GM12878 (cell line): ENCODE data around the gene NFE2L2. TPM values are rescaled to one million over a fixed set of nuclear protein-coding genes. Genes with fewer than 3 reads are reported as not detected.

Source experiments
- ATAC-seq: fragments of 200-7000 bp; cut with Tn5 transposase; 3 replicates; pipeline ENCODE4 v1.9.1; 2020; ENCODE audit warnings: mild to moderate bottlenecking, moderate library complexity
- BruUV-seq: library from RNA; stranded (reverse); fragments of 400-500 nt; replicated peaks from 2 replicates; lab custom pipeline; 2021; lab: Mats Ljungman, UMichigan
- CTCF ChIA-PET: fragments of 300-600 bp; sonication (Branson Sonifier 250); formaldehyde crosslinking; extraction: SDS; loops from one replicate; lab custom pipeline; 2021; ENCODE audit warnings: inconsistent platforms; lab: Yijun Ruan, JAX
- POLR2A ChIA-PET: fragments of 350-600 bp; formaldehyde crosslinking; extraction: SDS; loops from one replicate; lab custom pipeline; 2021; ENCODE audit warnings: inconsistent platforms; lab: Charles Lee
- RAD21 ChIA-PET: fragments of 300-600 bp; sonication (Branson Sonifier 250); formaldehyde crosslinking; loops from one replicate; lab custom pipeline; 2023; ENCODE audit warnings: antibody characterized with exemption; ENCODE audit not compliant: unreplicated experiment; lab: Charles Lee
- SMC1A ChIA-PET: fragments of 300-600 bp; sonication (Branson Sonifier 250); formaldehyde crosslinking; loops from one replicate; lab custom pipeline; 2023; ENCODE audit not compliant: unreplicated experiment, uncharacterized antibody; lab: Charles Lee
- DNase-seq: peaks from one replicate; pipeline ENCODE4 v3.0.0-alpha.2; 2011; ENCODE audit warnings: low read depth, low spot score
- FAIRE-seq: peaks from 3 replicates; lab custom pipeline; 2011; peaks lifted over from hg19 to GRCh38; lab: Jason Lieb, UNC
- H2AFZ ChIP-seq: 2 replicates; pipeline ENCODE4 v1.6.0; 2011; ENCODE audit warnings: low read depth, low read length, control low read depth; ENCODE audit not compliant: control insufficient read depth
- H3K27ac ChIP-seq: 2 replicates; pipeline ENCODE4 v1.5.1; 2011; ENCODE audit warnings: control low read depth; ENCODE audit not compliant: control insufficient read depth, insufficient read depth
- H3K27me3 ChIP-seq, 2 experiments: replicated peaks in 1 of 2; 2 replicates each; pipeline versions ENCODE4 v1.6.0 to v1.6.1; 2011; ENCODE audit warnings: low read length in 1 of 2; ENCODE audit not compliant: control insufficient read depth in 2 of 2, insufficient read depth in 2 of 2
- H3K36me3 ChIP-seq, 2 experiments: 2 replicates each; pipeline ENCODE4 v1.5.1; 2011; ENCODE audit warnings: low read length in 1 of 2; ENCODE audit not compliant: control insufficient read depth in 2 of 2, insufficient read depth in 2 of 2
- H3K4me1 ChIP-seq: 2 replicates; pipeline ENCODE4 v1.6.1; 2011; ENCODE audit warnings: mild to moderate bottlenecking, low read length, moderate library complexity, mixed read lengths; ENCODE audit not compliant: control insufficient read depth, insufficient read depth
- H3K4me2 ChIP-seq: 2 replicates; pipeline ENCODE4 v1.6.0; 2011; ENCODE audit warnings: control low read depth; ENCODE audit not compliant: control insufficient read depth, insufficient read depth
- H3K4me3 ChIP-seq: fragments of 200-600 bp; sonication (generic); 2 replicates; pipeline ENCODE4 v1.5.1; 2016
- H3K79me2 ChIP-seq: 2 replicates; pipeline ENCODE4 v1.6.0; 2011; ENCODE audit warnings: low read length; ENCODE audit not compliant: control insufficient read depth, insufficient read depth
- H3K9ac ChIP-seq: 2 replicates; pipeline ENCODE4 v1.8.0; 2011; ENCODE audit warnings: low read length, control low read depth, mixed read lengths; ENCODE audit not compliant: control insufficient read depth, insufficient read depth
- H3K9me3 ChIP-seq: replicated peaks from 3 replicates; pipeline ENCODE4 v1.5.1; 2011; ENCODE audit warnings: mild to moderate bottlenecking, low read length; ENCODE audit not compliant: control insufficient read depth, insufficient read depth
- H4K20me1 ChIP-seq: 2 replicates; pipeline ENCODE4 v1.6.0; 2011; ENCODE audit not compliant: control insufficient read depth, insufficient read depth
- BACH1 ChIP-seq: fragments of 450-650 bp; IDR thresholded peaks from 2 replicates; pipeline ENCODE4 v1.6.1; 2017; ENCODE audit warnings: mild to moderate bottlenecking, borderline replicate concordance
- CHD2 ChIP-seq: IDR thresholded peaks from 2 replicates; pipeline ENCODE4 v1.6.1; 2011; ENCODE audit warnings: low read depth, low read length, improper control_type of control experiment, borderline replicate concordance
- CTCF ChIP-seq, 3 experiments: IDR thresholded peaks in 2 of 3; conservative IDR thresholded peaks in 1 of 3; 2 replicates each; pipeline ENCODE4 v1.5.1; 2011; ENCODE audit warnings: low read depth in 3 of 3, low read length in 3 of 3, mild to moderate bottlenecking in 3 of 3, control low read depth in 2 of 3, moderate library complexity in 2 of 3, inconsistent platforms in 1 of 3, mixed read lengths in 1 of 3; ENCODE audit not compliant: control insufficient read depth in 2 of 3, insufficient read depth in 1 of 3; ENCODE audit errors: extremely low read depth in 1 of 3
- EP300 ChIP-seq, 2 experiments: fragments of 150-350 bp in 1 of 2; IDR thresholded peaks; 2 replicates each; pipeline ENCODE4 v1.6.1; 2011 to 2012; ENCODE audit warnings: low read depth in 2 of 2, low read length in 2 of 2, borderline replicate concordance in 1 of 2, improper control_type of control experiment in 1 of 2, inconsistent platforms in 1 of 2; ENCODE audit not compliant: control insufficient read depth in 1 of 2
- MYC ChIP-seq: IDR thresholded peaks from 2 replicates; pipeline ENCODE4 v1.6.1; 2011; ENCODE audit warnings: mild to moderate bottlenecking, low read length, moderate library complexity, inconsistent platforms; ENCODE audit not compliant: insufficient read depth, insufficient replicate concordance, insufficient read length, severe bottlenecking
- PBX3 ChIP-seq: IDR thresholded peaks from 2 replicates; pipeline ENCODE4 v1.6.1; 2011; ENCODE audit warnings: mild to moderate bottlenecking, low read depth, low read length, moderate library complexity; ENCODE audit not compliant: insufficient replicate concordance
- POLR2A ChIP-seq: IDR thresholded peaks from 2 replicates; pipeline ENCODE4 v1.6.1; 2011; ENCODE audit warnings: low read depth, mild to moderate bottlenecking, low read length
- POLR2AphosphoS2 ChIP-seq: IDR thresholded peaks from 2 replicates; pipeline ENCODE4 v1.6.1; 2011; ENCODE audit warnings: low read depth, mild to moderate bottlenecking, low read length, improper control_type of control experiment, moderate library complexity
- ZBTB33 ChIP-seq: fragments of 450-650 bp; IDR thresholded peaks from 2 replicates; pipeline ENCODE4 v1.6.1; 2017; ENCODE audit warnings: mild to moderate bottlenecking
- WGBS: methylation state at CpG from one replicate; pipeline ENCODE4 v1.1.6; 2016; ENCODE audit warnings: low lambda C conversion rate; ENCODE audit not compliant: insufficient replicate concordance, insufficient coverage; ENCODE audit errors: missing lambda C conversion rate; 5-methylcytosine and 5-hydroxymethylcytosine counted together
- in situ Hi-C: fragments of 300-500 bp; cut with MboI; formaldehyde crosslinking; loops from 9 replicates; pipeline ENCODE4 v1.14.3; 2018; ENCODE audit warnings: mixed read lengths
- intact Hi-C: fragments of 100-400 bp; cut with micrococcal nuclease; formaldehyde crosslinking; loops from one replicate; pipeline ENCODE4 v1.14.2; 2022; ENCODE audit not compliant: unreplicated experiment
- polyA plus RNA-seq, 11 experiments: library from polyadenylated mRNA; depleted of rRNA in 4 of 11; unstranded in 6 of 11; stranded (reverse) in 5 of 11; fragments of >200 nt; fragmentation: Nextera tagmentation in 4 of 11; fragmentation: Illumina TruSeq in 1 of 11; extraction: Ambion mirVana in 4 of 11; extraction: Trizol in 1 of 11; gene quantifications; 1 replicate in 1 of 11; 2 replicates in 10 of 11; pipeline versions ENCODE4 v1.2.1 to v1.2.3, GENCODE V29; 2011 to 2016; ENCODE audit warnings: inconsistent platforms in 2 of 11, missing spikeins in 2 of 11, low read depth in 1 of 11
- total RNA-seq, 4 experiments: library from RNA; depleted of rRNA in 3 of 4; stranded (reverse); fragments of >200 nt in 3 of 4; fragmentation: Illumina TruSeq in 1 of 4; extraction: Trizol in 1 of 4; gene quantifications; 2 replicates each; pipeline versions ENCODE4 v1.2.1 to v1.2.3, GENCODE V29; 2013 to 2021
- TF ChIP-seq, protein P1 (sequence below): fragments of 450-650 bp; conservative IDR thresholded peaks from 2 replicates; pipeline ENCODE4 v1.6.1; 2017; ENCODE audit warnings: mild to moderate bottlenecking, moderate library complexity

Gene NFE2L2
- total and polyA plus RNA-seq, 10 of the 15 experiments (the other 5 are each of a cell fraction or from before 2014, with no cell fraction given): 18.4 to 69.8 (median 37.1) TPM

- Histone ChIP-seq H3K9ac (no peak overlapping the region), H3K36me3 (no peaks in the 10 kb centered on the region), H3K79me2 (no peaks in the 10 kb centered on the region), H3K4me3 (no peak overlapping the region), H3K27me3 (no peaks in the 10 kb centered on the region), H2AFZ (no peak overlapping the region), H3K27ac (no peak overlapping the region), H3K9me3 (no peaks in the 10 kb centered on the region), H4K20me1 (no peaks in the 10 kb centered on the region), H3K4me1 (peaks cover 5% of the 10 kb centered on the region; the same call in 1 of the 2 replicates), H3K4me2 (no peak overlapping the region)
- POLR2A ChIA-PET: interaction anchor here (0.5 to 1.7 kb wide), 3 partner anchors 19 to 110 kb away, joined by 3 to 18 read pairs (median 3); partner anchors contain the start of gene NFE2L2
- SMC1A ChIA-PET: interaction anchor here (0.6 to 5.7 kb wide), 16 partner anchors 13 to 374 kb away, joined by 3 to 126 read pairs (median 4); partner anchors contain the start of gene NFE2L2
- in situ Hi-C loops (no loop called here), intact Hi-C loops (loop anchor here (10.0 kb wide), 1 partner anchor 131 kb away; no protein-coding TSS in a partner anchor)
- no TSS peak for BruUV-seq
- CTCF ChIA-PET: interaction anchor here (0.6 to 6.3 kb wide), 22 partner anchors 8 to 139 kb away, joined by 3 to 162 read pairs (median 4); partner anchors contain the start of gene NFE2L2
- RAD21 ChIA-PET: interaction anchor here (0.6 to 2.7 kb wide), 11 partner anchors 14 to 147 kb away, joined by 3 to 38 read pairs (median 4); partner anchors contain the start of gene NFE2L2
- ATAC-seq: no peak
- FAIRE-seq: no peak
- 98% methylated on average over 3 of the region's 3 CpGs for WGBS
- no peak for DNase-seq
- TF ChIP-seq MYC (no peak), CTCF (IDR thresholded peaks at IDR 0.05 in 2 of 3, conservative IDR thresholded peaks at IDR 0.05 in 1 of 3; ENCODE audit: control insufficient read depth in 2 of 3, extremely low read depth in 1 of 3, insufficient read depth in 1 of 3, low read depth in 3 of 3, low read length in 3 of 3) (no peak), PBX3 (no peak), EP300 (IDR thresholded peaks at IDR 0.05; ENCODE audit: borderline replicate concordance in 1 of 2, control insufficient read depth in 1 of 2, low read depth in 2 of 2, low read length in 2 of 2) (no peak), BACH1 (no peak), POLR2A (no peak), ZBTB33 (no peak), POLR2AphosphoS2 (no peak), CHD2 (no peak)
- TF ChIP-seq, protein P1, sequence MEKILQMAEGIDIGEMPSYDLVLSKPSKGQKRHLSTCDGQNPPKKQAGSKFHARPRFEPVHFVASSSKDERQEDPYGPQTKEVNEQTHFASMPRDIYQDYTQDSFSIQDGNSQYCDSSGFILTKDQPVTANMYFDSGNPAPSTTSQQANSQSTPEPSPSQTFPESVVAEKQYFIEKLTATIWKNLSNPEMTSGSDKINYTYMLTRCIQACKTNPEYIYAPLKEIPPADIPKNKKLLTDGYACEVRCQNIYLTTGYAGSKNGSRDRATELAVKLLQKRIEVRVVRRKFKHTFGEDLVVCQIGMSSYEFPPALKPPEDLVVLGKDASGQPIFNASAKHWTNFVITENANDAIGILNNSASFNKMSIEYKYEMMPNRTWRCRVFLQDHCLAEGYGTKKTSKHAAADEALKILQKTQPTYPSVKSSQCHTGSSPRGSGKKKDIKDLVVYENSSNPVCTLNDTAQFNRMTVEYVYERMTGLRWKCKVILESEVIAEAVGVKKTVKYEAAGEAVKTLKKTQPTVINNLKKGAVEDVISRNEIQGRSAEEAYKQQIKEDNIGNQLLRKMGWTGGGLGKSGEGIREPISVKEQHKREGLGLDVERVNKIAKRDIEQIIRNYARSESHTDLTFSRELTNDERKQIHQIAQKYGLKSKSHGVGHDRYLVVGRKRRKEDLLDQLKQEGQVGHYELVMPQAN: no peak
Measured at GRCh38 chr2:177295484-177295883, 31.0 kb upstream of the NFE2L2 start.
